ENCODE measurements around the gene ACER1. TPM values are rescaled to one million over a fixed set of nuclear protein-coding genes. Genes with fewer than 3 reads are reported as not detected.

The ACER1 gene
- total and polyA plus RNA-seq, 2 of the 13 experiments (the other 11 are each of a cell fraction or from before 2014, with no cell fraction given) = not detected

GRCh38 chr19:6297202-6297601 lies 36.2 kb downstream of the ACER1 start:
- Histone ChIP-seq H3K4me1 (ENCODE audit: insufficient read depth, low read length) (no peaks in the 10 kb centered on the region), H4K20me1 (ENCODE audit: insufficient read depth, low read length) (no peaks in the 10 kb centered on the region), H3K36me3 (replicated peaks in 1 of 2; ENCODE audit: control insufficient read depth in 1 of 2, insufficient read depth in 2 of 2, low read length in 2 of 2) (no peaks in the 10 kb centered on the region), H3K4me2 (ENCODE audit: low read depth, low read length) (no peak overlapping the region), H3K27ac (ENCODE audit: extremely low read length, insufficient read depth, low read length) (no peak overlapping the region), H3K79me2 (ENCODE audit: insufficient read depth, low read length) (no peaks in the 10 kb centered on the region), H2AFZ (ENCODE audit: low read length) (no peak overlapping the region), H3K9ac (ENCODE audit: insufficient read depth, low read depth, low read length) (no peak overlapping the region), H3K4me3 (replicated peaks in 1 of 3; ENCODE audit: insufficient read depth in 1 of 3, low read depth in 2 of 3, low read length in 3 of 3) (no peak overlapping the region), H3K9me3 (ENCODE audit: low read length) (peaks cover 25% of the 10 kb centered on the region), H3K27me3 (ENCODE audit: control insufficient read depth in 1 of 2, insufficient read depth in 2 of 2, low read length in 2 of 2) (no peaks in the 10 kb centered on the region)
- no TSS peak for BruUV-seq (replicated peaks)
- ChIA-PET CTCF (ENCODE audit: low intra/inter-chr PET ratio, low total read pairs) (no interaction called here), POLR2A (interaction anchor here (1.9 kb wide), 1 partner anchor 10 kb away, joined by 4 read pairs; no protein-coding TSS in a partner anchor)
- ATAC-seq (no peak), DNase-seq (ENCODE audit: low spot score) (no peak), FAIRE-seq (no peak)
- in situ Hi-C loops (cut with HindIII; ENCODE audit: extremely low pct_ligation_motif_present, low pct_unique_long_range_greater_than_20kb) (no loop called here), intact Hi-C loops (cut with micrococcal nuclease; ENCODE audit: unreplicated experiment) (no loop called here)
- TF ChIP-seq ZNF616 (CRISPR knock-in tag; IDR thresholded peaks at IDR 0.05; ENCODE audit: low read depth) (no peak), SP1 (IDR thresholded peaks at IDR 0.05) (no peak), SP1 (CRISPR knock-in tag; IDR thresholded peaks at IDR 0.05) (no peak), RORA (CRISPR knock-in tag; IDR thresholded peaks at IDR 0.05) (no peak), ZNF331 (CRISPR knock-in tag; IDR thresholded peaks at IDR 0.05) (no peak)
- 31% methylated on average over 3 of the region's 6 CpGs for WGBS (ENCODE audit: low lambda C conversion rate)

- POLR2A ChIA-PET = no interaction called here
- H3K9me3 ChIP-seq (ENCODE audit: low read length) = peaks cover 48% of the 10 kb centered on the region
Measured at GRCh38 chr19:6292006-6292405, 41.4 kb downstream of the ACER1 start.

More at GRCh38 chr19:6292006-6292405, 41.4 kb downstream of the ACER1 start:
- WGBS (ENCODE audit: low lambda C conversion rate) = 35% methylated on average over 4 of the region's 4 CpGs
- CTCF ChIA-PET (ENCODE audit: low intra/inter-chr PET ratio, low total read pairs) = no interaction called here
- no peaks in the 10 kb centered on the region for H4K20me1 ChIP-seq (ENCODE audit: insufficient read depth, low read length)
- H3K4me2 ChIP-seq (ENCODE audit: low read depth, low read length) = no peak overlapping the region
- H3K36me3 ChIP-seq (replicated peaks in 1 of 2; ENCODE audit: control insufficient read depth in 1 of 2, insufficient read depth in 2 of 2, low read length in 2 of 2) = no peaks in the 10 kb centered on the region
- H3K27ac ChIP-seq (ENCODE audit: extremely low read length, insufficient read depth, low read length) = no peak overlapping the region
- intact Hi-C loops (cut with micrococcal nuclease; ENCODE audit: unreplicated experiment) (no loop called here), in situ Hi-C loops (cut with HindIII; ENCODE audit: extremely low pct_ligation_motif_present, low pct_unique_long_range_greater_than_20kb) (no loop called here)
- no peaks in the 10 kb centered on the region for H3K79me2 ChIP-seq (ENCODE audit: insufficient read depth, low read length)
- no peak overlapping the region for H2AFZ ChIP-seq (ENCODE audit: low read length)
- H3K4me1 ChIP-seq (ENCODE audit: insufficient read depth, low read length) = peaks cover 12% of the 10 kb centered on the region
- BruUV-seq (replicated peaks) = no TSS peak
- no peak overlapping the region for H3K4me3 ChIP-seq (replicated peaks in 1 of 3; ENCODE audit: insufficient read depth in 1 of 3, low read depth in 2 of 3, low read length in 3 of 3)
- FAIRE-seq = no peak
- peak; percentile 96 for TF ChIP-seq CBX1 (IDR thresholded peaks at IDR 0.05; ENCODE audit: low read depth)
- TF ChIP-seq ZNF280D (CRISPR knock-in tag; IDR thresholded peaks at IDR 0.05) = peak; percentile 97
- TF ChIP-seq EP300 (IDR thresholded peaks at IDR 0.05; ENCODE audit: low read depth in 2 of 2, low read length in 2 of 2) = no peak
- no peak for TF ChIP-seq EP300 (CRISPR knock-in tag; IDR thresholded peaks at IDR 0.05; ENCODE audit: borderline replicate concordance)
- TF ChIP-seq XRCC5 (optimal IDR thresholded peaks at IDR 0.05; ENCODE audit: low read length) = peak; percentile 61
- TF ChIP-seq ZNF616 (CRISPR knock-in tag; IDR thresholded peaks at IDR 0.05; ENCODE audit: low read depth) = peak; percentile 100
- peak; percentile 96; the same call in 1 of the 2 replicates for TF ChIP-seq SETDB1 (CRISPR knock-in tag; IDR thresholded peaks at IDR 0.05; ENCODE audit: borderline replicate concordance)
- TF ChIP-seq HNRNPK (IDR thresholded peaks at IDR 0.05; ENCODE audit: low read depth, low read length, poor library complexity, severe bottlenecking) = no peak
- TF ChIP-seq CBX5 (CRISPR knock-in tag; IDR thresholded peaks at IDR 0.05; ENCODE audit: borderline replicate concordance) = peak; percentile 91
- peak; percentile 93; the same call in 1 of the 2 replicates for TF ChIP-seq TOPORS (CRISPR knock-in tag; IDR thresholded peaks at IDR 0.05)
- TF ChIP-seq ZNF280B (CRISPR knock-in tag; IDR thresholded peaks at IDR 0.05; ENCODE audit: borderline replicate concordance) = peak; percentile 62; the same call in 1 of the 2 replicates
- ATAC-seq = no peak
- no peak for DNase-seq (ENCODE audit: low spot score)
- no peak overlapping the region for H3K9ac ChIP-seq (ENCODE audit: insufficient read depth, low read depth, low read length)
- no peaks in the 10 kb centered on the region for H3K27me3 ChIP-seq (ENCODE audit: control insufficient read depth in 1 of 2, insufficient read depth in 2 of 2, low read length in 2 of 2)
